ENCODE results near the gene TMTC1. TPM values are rescaled to one million over a fixed set of nuclear protein-coding genes. Genes with fewer than 3 reads are reported as not detected.

TMTC1 gene
- total and polyA plus RNA-seq, 11 donors, result 8.8 to 101 (median 41.4) TPM

DNA sequence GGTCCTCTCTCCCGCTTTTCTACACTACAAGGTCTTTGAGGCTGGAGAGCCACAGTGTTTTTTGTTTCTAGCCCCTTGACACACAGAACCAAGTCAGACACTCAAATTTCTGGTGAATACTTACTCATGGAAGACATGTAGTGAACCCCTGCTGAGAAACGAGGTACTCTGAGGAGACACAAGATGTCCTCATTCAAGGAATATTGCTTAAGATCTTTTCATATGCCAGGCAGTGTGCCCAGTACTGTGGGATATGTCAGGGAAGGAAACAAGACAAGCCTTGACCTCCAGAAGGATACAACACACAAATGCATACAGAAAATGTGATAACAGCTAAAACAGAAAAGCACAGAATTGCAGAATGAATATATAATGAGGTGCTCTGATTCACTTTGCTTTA, 75.9 kb downstream of the TMTC1 start:
- intact Hi-C loops (cut with DNase I), result no loop called here
- Histone ChIP-seq H3K27me3 (no peaks in the 10 kb centered on the region), H3K27ac (no peak overlapping the region), H3K9me3 (no peaks in the 10 kb centered on the region), H3K36me3 (peaks cover 0 to 10% (median 5%) of the 10 kb centered on the region in 9 donors), H3K4me3 (no peak overlapping the region), H3K4me1 (peaks cover 0 to 53% (median 26%) of the 10 kb centered on the region in 12 donors)
- 87 to 98% (median 92%) methylated on average over 2 of the region's 2 CpGs for WGBS, 4 donors
- ATAC-seq, result no peak
- DNase-seq, result no peak
- no peak for TF ChIP-seq POLR2A (IDR thresholded peaks at IDR 0.05)
- TF ChIP-seq, protein P1, sequence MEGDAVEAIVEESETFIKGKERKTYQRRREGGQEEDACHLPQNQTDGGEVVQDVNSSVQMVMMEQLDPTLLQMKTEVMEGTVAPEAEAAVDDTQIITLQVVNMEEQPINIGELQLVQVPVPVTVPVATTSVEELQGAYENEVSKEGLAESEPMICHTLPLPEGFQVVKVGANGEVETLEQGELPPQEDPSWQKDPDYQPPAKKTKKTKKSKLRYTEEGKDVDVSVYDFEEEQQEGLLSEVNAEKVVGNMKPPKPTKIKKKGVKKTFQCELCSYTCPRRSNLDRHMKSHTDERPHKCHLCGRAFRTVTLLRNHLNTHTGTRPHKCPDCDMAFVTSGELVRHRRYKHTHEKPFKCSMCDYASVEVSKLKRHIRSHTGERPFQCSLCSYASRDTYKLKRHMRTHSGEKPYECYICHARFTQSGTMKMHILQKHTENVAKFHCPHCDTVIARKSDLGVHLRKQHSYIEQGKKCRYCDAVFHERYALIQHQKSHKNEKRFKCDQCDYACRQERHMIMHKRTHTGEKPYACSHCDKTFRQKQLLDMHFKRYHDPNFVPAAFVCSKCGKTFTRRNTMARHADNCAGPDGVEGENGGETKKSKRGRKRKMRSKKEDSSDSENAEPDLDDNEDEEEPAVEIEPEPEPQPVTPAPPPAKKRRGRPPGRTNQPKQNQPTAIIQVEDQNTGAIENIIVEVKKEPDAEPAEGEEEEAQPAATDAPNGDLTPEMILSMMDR (IDR thresholded peaks at IDR 0.05), result no peak

DNA sequence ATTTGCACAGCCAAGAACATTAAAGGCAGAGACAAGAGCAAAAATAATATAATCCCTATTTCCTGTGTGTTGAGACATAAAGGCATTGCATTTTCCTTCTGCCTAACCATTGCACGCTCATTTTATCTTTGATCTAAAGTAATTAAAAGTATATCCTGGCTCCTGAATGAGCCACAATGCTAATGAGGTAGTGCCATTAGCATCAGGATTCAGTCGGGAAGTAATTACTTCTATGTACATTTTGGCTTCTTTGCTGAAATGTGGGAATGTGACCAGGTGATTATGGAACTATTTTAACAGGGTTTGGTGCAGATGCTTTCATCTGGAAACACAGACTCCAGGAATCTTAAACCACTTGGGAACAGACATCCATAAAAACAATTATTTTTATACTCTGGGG, 77.4 kb downstream of the TMTC1 start:
- DNase-seq, result no peak
- intact Hi-C loops (cut with DNase I), result no loop called here

DNA sequence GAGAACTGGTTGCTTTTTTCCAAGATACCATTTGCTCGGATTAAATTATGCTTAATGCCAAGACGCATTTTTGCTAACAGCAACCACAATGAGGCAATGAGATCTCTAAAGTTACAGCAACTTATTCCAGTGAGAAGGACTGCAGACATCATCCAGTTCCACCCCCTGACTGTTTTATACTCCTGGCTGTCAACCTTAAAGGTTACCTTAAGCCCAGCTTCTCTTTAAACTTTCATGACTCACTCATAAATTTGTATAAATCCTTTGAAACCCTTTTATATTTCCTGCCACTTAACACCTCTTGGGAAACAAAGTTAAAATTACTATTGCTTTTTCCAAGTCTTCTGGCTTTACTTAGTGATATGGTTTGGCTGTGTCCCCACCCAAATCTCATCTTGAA, 80.2 kb downstream of the TMTC1 start:
- ATAC-seq, result no peak
- H3K9me3 ChIP-seq, result no peaks in the 10 kb centered on the region
- WGBS, 4 donors, result 68 to 99% (median 71%) methylated on average over 2 of the region's 2 CpGs
- TF ChIP-seq POLR2A (IDR thresholded peaks at IDR 0.05), result no peak
- H3K4me1 ChIP-seq, result peaks cover 0 to 27% (median 10%) of the 10 kb centered on the region in 12 donors
- no peak overlapping the region for H3K4me3 ChIP-seq
- H3K27ac ChIP-seq, result no peak overlapping the region
- no peak for DNase-seq
- peaks cover 0 to 10% (median 5%) of the 10 kb centered on the region in 9 donors for H3K36me3 ChIP-seq
- H3K27me3 ChIP-seq, result no peaks in the 10 kb centered on the region
- intact Hi-C loops (cut with DNase I), result no loop called here

More for the DNA sequence above, 77.4 kb downstream of the TMTC1 start:
- peaks cover 0 to 43% (median 22%) of the 10 kb centered on the region in 12 donors for H3K4me1 ChIP-seq
- H3K36me3 ChIP-seq, result peaks cover 0 to 10% (median 5%) of the 10 kb centered on the region in 9 donors
- no peak overlapping the region for H3K27ac ChIP-seq
- H3K4me3 ChIP-seq, result no peak overlapping the region
- no peaks in the 10 kb centered on the region for H3K27me3 ChIP-seq
- no peaks in the 10 kb centered on the region for H3K9me3 ChIP-seq
- TF ChIP-seq POLR2A (IDR thresholded peaks at IDR 0.05), result no peak
- TF ChIP-seq, protein P1 (IDR thresholded peaks at IDR 0.05), result no peak
- WGBS, 4 donors, result 43 to 68% (median 59%) methylated on average over 2 of the region's 2 CpGs
- ATAC-seq, result no peak

DNA sequence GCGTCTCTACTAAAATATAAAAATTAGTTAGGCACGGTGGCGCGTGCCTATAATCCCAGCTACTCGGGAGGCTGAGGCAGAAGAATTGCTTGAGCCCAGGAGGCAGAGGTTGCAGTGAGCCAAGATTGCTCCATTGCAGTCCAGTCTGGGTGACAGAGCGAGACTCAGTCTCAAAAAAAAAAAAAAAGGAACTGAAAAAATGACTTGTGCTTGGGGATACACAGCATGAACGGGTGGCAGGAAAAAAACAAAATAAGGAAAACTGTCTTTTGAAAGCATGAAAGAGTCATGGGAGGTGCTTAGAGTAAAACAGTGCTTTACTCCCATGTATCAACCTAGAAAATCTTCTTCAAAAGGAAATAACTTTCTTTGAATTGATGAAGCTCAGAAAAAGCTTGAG, 80.8 kb downstream of the TMTC1 start:
- WGBS, 4 donors, result 94 to 95% (median 94%) methylated on average over 7 of the region's 7 CpGs
- TF ChIP-seq, protein P1 (IDR thresholded peaks at IDR 0.05), result no peak
- no peak for TF ChIP-seq POLR2A (IDR thresholded peaks at IDR 0.05)
- no peak overlapping the region for H3K4me3 ChIP-seq
- H3K36me3 ChIP-seq, result peaks cover 0 to 10% (median 5%) of the 10 kb centered on the region in 9 donors
- intact Hi-C loops (cut with DNase I), result no loop called here
- H3K27me3 ChIP-seq, result no peaks in the 10 kb centered on the region
- H3K9me3 ChIP-seq, result no peaks in the 10 kb centered on the region
- no peak overlapping the region for H3K27ac ChIP-seq
- ATAC-seq (no peak), DNase-seq (no peak)
- H3K4me1 ChIP-seq, result peaks cover 0 to 25% (median 10%) of the 10 kb centered on the region in 12 donors

DNA sequence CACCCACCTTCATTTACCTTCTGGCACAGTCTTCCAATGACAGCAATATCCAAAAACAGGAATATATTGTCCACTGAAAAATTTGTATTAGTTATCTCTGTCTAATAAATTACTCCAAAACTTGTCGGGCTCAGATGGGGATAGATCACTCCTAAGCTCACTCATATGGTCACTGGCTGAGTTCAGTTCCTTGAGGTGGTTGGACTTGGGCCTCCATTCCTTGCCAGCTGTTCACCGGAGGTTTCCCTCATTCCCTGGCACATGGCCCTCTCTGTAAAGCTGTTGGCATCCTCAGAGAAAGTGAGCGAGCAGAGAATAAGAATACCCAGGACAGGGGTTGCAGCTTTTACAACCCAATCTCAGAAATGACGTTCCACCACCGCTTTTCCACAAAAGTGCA, 81.5 kb downstream of the TMTC1 start:
- intact Hi-C loops (cut with DNase I), result no loop called here
- WGBS, 4 donors, result 84 to 95% (median 92%) methylated on average over 5 of the region's 5 CpGs
- Histone ChIP-seq H3K36me3 (peaks cover 0 to 10% (median 5%) of the 10 kb centered on the region in 9 donors), H3K27me3 (no peaks in the 10 kb centered on the region), H3K9me3 (no peaks in the 10 kb centered on the region), H3K4me3 (no peak overlapping the region), H3K27ac (no peak overlapping the region), H3K4me1 (peaks cover 0 to 25% (median 10%) of the 10 kb centered on the region in 12 donors)
- TF ChIP-seq POLR2A (IDR thresholded peaks at IDR 0.05), result no peak
- TF ChIP-seq, protein P1 (IDR thresholded peaks at IDR 0.05), result no peak
- DNase-seq (no peak), ATAC-seq (no peak)

Data from heart left ventricle (tissue), 16 donors.